Stimulated activated CD8-positive, alpha-beta memory T cell treated with anti-CD3 and anti-CD28 coated beads, Interleukin-15, amount 100 ng/mL, for 48 hours (primary cell): ENCODE data around the gene FOXP1.
"Not testable (repeated sequence)": the region's sequence is repeated elsewhere in the genome, so short reads cannot be mapped to it uniquely, and the experiment has no call there.

Experiments
- DNase-seq, 2 donors: peaks; one replicate each; pipeline ENCODE4 v3.0.0-alpha.2; 2020; ENCODE audit warnings: low read depth in 2 of 2

Gene FOXP1

GRCh38 chr3:71332813-71333212 lies 250.7 kb downstream of the FOXP1 start:
- DNase-seq, result no peak

GRCh38 chr3:71330909-71331308 lies 252.6 kb downstream of the FOXP1 start:
- no peak for DNase-seq

GRCh38 chr3:71330505-71330904 lies 253.0 kb downstream of the FOXP1 start:
- no peak for DNase-seq

- no peak for DNase-seq
Measured at GRCh38 chr3:71329817-71330216, 253.7 kb downstream of the FOXP1 start.

- no peak for DNase-seq
Measured at GRCh38 chr3:71328926-71329325, 254.6 kb downstream of the FOXP1 start.

- DNase-seq, result no peak
Measured at GRCh38 chr3:71327936-71328335, 255.6 kb downstream of the FOXP1 start.

GRCh38 chr3:71325715-71326114 lies 257.8 kb downstream of the FOXP1 start:
- no peak for DNase-seq

GRCh38 chr3:71324224-71324623 lies 259.3 kb downstream of the FOXP1 start:
- DNase-seq, result not testable (repeated sequence)

GRCh38 chr3:71323558-71323957 lies 260.0 kb downstream of the FOXP1 start:
- no peak for DNase-seq

- no peak for DNase-seq
Measured at GRCh38 chr3:71322154-71322553, 261.4 kb downstream of the FOXP1 start.

GRCh38 chr3:71319771-71320170 lies 263.8 kb downstream of the FOXP1 start:
- no peak for DNase-seq

- DNase-seq, result no peak
Measured at GRCh38 chr3:71318458-71318827, 265.1 kb downstream of the FOXP1 start.

- DNase-seq, result no peak
Measured at GRCh38 chr3:71317749-71318457, 265.6 kb downstream of the FOXP1 start.

- no peak for DNase-seq
Measured at GRCh38 chr3:71317140-71317539, 266.4 kb downstream of the FOXP1 start.

- DNase-seq, result no peak
Measured at GRCh38 chr3:71316066-71316777, 267.3 kb downstream of the FOXP1 start.

- no peak for DNase-seq
Measured at GRCh38 chr3:71315431-71315830, 268.1 kb downstream of the FOXP1 start.

- DNase-seq, result no peak
Measured at GRCh38 chr3:71313844-71314243, 269.7 kb downstream of the FOXP1 start.

- DNase-seq, result no peak
Measured at GRCh38 chr3:71312461-71312860, 271.1 kb downstream of the FOXP1 start.

- DNase-seq, result no peak
Measured at GRCh38 chr3:71311661-71312046, 271.9 kb downstream of the FOXP1 start.

GRCh38 chr3:71310980-71311660 lies 272.4 kb downstream of the FOXP1 start:
- DNase-seq, result no peak

GRCh38 chr3:71310359-71310979 lies 273.1 kb downstream of the FOXP1 start:
- DNase-seq, result no peak

GRCh38 chr3:71309886-71310285 lies 273.6 kb downstream of the FOXP1 start:
- no peak for DNase-seq
